Non-pigmented ciliary epithelial cell (primary cell): Measurements from ENCODE around the gene EPN3.

Source experiments
- DNase-seq: peaks from one replicate; pipeline ENCODE4 v3.0.0-alpha.2; 2010; ENCODE audit warnings: low read depth

The EPN3 gene

DNA sequence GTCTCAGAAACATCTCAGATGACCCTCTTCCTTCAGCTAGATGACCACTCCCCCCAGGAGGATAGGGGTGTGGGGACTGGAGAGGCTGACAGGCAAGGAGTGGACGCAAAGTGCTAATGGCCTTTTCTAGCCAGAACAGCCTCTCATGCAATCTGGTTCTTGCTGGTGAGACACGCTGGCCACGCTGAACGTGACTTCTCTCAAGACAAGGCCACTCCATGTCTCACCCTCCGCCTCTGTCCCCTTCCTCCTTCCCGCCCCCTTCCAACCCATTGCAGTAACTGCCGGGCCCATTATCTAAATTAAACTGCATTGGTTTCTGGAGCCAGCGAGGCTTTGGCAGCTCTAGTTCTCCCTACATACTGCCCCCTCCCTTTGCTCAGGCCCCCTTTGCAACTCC, 37.5 kb downstream of the EPN3 start:
- DNase-seq: no peak

- no peak for DNase-seq
Observed at GRCh38 chr17:50570528-50570927, 38.0 kb downstream of the EPN3 start.

GRCh38 chr17:50571681-50572080, 39.1 kb downstream of the EPN3 start:
- no peak for DNase-seq

GRCh38 chr17:50572541-50572940, 40.0 kb downstream of the EPN3 start:
- no peak for DNase-seq

DNA sequence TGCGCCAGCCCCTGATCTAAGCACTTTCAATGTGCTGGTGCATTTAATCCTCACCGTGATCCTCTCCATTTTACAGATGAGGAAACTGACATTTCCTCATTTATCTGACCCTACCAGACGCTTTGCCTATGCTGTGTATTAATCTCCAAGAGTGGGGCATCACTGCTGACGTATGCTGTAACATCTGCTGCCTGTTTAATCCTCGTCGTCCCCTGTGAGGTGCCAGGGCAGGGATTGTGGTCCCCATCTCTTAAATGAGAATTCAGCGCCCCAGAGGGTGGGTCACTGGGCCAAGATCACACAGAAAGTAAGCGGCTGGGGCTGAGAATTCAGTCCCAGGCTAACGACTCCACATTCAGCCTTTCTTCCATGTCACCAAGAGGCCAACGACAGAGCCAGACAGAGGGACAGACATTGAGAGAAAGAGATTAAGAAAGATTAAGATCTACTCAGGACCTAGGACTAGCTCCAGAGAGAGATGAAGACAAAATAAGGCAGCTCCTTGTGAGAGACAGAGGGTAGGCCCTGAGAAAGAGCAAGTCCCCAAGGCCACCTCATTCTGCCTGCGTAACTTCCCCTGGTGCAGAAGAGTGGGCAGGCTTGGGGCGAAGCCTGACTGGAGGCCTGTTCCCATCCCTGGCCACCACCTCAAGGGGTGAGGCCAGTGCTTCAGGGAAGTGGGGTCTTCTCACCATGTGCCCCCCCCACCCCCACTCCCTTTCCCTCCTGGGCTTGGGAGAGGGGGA, 41.5 kb downstream of the EPN3 start:
- DNase-seq: no peak

- DNase-seq: no peak
Observed at GRCh38 chr17:50575581-50576210, 43.2 kb downstream of the EPN3 start.

DNA sequence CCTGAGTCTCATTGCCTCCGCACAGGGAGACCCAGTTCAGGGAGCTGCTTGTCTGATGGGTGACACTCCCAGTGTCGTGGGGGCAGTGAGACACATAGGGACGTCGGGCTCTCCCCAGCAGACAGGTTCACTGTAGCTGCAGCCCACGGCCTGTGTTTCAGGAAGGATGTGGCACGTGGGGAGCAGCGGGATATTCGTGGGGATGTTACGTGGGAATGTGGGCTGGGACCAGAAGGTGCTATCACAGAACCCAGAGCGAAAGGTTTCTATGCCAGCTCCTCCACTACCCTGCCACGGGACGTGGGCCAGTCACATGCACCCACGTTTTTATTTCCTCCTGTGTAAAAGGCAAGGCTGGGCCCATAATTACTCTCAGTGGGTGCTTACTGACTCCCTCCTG, 44.3 kb downstream of the EPN3 start:
- DNase-seq: no peak

DNA sequence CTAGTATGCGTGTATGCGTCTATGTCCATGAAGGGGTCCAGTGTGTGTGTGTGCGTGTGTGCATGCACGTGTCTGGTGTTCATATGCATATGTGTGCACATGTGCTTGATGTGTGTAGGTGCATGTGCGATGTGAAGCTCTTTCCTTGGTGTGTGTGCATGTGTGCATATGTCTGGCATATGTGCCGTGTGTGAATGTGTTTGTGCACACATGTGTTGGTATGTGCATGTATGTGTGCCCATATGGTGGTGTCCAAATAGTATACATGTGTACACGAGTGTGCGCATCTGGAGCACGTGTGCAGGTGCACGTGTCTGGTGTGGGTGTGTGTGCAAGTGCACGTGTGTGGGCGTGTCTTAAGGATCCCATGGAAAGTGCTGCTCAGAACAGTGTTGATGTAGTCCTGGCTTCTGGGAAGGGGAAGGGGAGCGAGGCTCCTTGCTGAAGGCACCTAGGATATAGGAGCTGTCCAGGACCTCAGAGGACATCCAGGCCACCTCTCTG, 45.0 kb downstream of the EPN3 start:
- no peak for DNase-seq

DNA sequence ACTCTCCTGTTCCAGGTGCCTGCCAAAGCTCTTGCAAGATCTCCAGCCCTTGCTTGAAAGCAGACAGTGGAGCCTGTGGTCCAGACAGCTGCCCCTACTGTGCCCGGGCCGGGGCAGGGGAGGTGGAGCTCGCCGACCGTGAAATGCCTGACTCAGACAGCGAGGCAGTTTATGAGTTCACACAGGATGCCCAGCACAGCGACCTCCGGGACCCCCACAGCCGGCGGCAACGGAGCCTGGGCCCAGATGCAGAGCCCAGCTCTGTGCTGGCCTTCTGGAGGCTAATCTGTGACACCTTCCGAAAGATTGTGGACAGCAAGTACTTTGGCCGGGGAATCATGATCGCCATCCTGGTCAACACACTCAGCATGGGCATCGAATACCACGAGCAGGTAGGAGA, 45.6 kb downstream of the EPN3 start:
- no peak for DNase-seq

- no peak for DNase-seq
Observed at GRCh38 chr17:50579399-50579798, 46.9 kb downstream of the EPN3 start.

- DNase-seq: no peak
Observed at GRCh38 chr17:50580646-50581045, 48.1 kb downstream of the EPN3 start.

GRCh38 chr17:50581316-50581715, 48.8 kb downstream of the EPN3 start:
- no peak for DNase-seq

DNA sequence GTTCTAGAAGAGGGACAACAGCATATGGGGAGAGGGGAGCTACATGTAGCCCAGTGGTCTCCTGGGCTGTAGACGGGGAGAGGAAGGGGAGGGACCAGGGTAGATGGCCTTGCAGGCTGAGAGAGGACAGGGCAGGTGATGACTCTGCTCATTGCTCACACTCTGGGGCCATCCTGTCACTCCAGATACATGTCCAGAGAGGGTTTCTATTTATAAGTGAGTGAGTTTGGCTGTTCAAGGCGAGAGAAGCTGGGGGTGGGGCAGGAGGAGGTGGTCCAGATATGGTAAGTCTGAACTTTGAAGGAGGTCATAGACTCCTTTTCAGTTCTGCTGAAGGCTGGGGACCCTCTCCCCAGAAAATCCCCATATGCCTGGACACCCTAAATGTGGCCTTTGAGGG, 50.2 kb downstream of the EPN3 start:
- no peak for DNase-seq

GRCh38 chr17:50583641-50584040, 51.1 kb downstream of the EPN3 start:
- no peak for DNase-seq

DNA sequence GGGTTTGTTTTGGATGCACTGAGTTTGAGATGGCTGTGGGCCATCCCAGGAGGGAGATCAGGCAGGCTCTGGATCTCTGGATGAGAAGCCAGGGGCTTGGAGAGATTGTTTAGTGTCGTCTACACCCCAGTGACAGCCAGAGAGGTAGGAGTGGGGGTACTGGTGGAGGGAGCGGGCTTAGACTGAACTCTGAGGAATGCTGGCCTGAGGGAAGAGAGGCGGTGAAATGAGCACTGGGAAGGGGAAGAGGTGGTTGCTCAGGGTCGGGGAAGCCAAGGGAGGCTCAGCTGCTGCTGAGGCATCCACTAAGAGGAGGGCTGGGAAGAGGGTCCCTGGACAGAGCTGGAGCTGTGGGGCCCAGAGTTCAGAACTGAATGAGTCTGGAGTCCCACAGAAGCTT, 51.6 kb downstream of the EPN3 start:
- DNase-seq: no peak

DNA sequence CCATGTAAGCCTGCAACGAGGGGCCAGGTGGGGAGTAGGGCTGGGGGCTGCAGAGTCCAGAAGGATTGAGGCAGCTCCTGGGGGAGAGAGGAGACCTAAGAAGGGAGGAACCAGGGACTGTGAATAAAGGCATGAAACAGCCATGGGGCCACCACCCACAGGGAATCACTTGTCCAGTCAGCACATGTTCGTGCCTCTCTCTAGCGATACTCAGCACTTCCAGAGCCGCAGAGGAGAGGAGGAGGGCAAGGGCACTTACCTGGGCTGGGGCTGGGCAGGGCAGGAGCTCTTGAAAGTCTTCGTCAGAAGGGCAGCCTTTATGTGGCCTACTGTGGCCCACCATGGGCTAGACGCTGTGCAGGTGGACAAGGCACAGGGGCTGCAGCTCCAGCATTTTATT, 52.2 kb downstream of the EPN3 start:
- DNase-seq: no peak

- no peak for DNase-seq
Observed at GRCh38 chr17:50585346-50585745, 52.8 kb downstream of the EPN3 start.

- DNase-seq: no peak
Observed at GRCh38 chr17:50585891-50586290, 53.4 kb downstream of the EPN3 start.

- no peak for DNase-seq
Observed at GRCh38 chr17:50586421-50587247, 54.1 kb downstream of the EPN3 start.

DNA sequence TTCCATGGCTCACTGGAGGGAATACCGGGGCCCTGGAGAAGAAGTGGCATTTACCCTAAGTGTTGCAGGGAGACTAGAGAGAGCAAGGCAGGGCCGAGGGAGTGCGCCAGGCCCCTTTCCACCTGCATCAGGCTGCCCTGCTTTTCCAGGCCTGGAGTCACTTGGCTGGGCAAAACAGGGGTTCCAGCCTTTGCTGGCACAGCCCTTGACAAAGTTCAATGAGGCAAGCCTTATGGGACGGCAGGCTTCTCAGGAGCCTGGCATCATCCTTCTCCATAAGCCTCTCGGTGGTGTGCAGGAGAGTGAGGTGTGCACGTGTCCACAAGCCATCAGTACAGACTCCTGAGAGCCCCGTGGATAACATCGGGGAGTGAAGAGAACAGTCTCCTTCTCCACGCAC, 55.0 kb downstream of the EPN3 start:
- DNase-seq: no peak

- DNase-seq: no peak
Observed at GRCh38 chr17:50588391-50589049, 56.0 kb downstream of the EPN3 start.

GRCh38 chr17:50589095-50589705, 56.7 kb downstream of the EPN3 start:
- DNase-seq: no peak
